Sigmoid colon (tissue), 7 donors: Measurements from ENCODE around the gene FRMD1. TPM values are rescaled to one million over a fixed set of nuclear protein-coding genes. Genes with fewer than 3 reads are reported as not detected.

Experiments used
- DNase-seq: peaks from one replicate; pipeline ENCODE4 v3.0.0-alpha.2; 2019
- H3K27ac ChIP-seq, 4 donors: fragments of 200-600 bp; sonication (generic); one replicate each; pipeline ENCODE4 v1.5.1; 2016 to 2019; ENCODE audit warnings: mild to moderate bottlenecking in 1 of 4
- H3K27me3 ChIP-seq, 3 donors: fragments of 200-600 bp; sonication (generic); one replicate each; pipeline ENCODE4 v1.5.1; 2019; ENCODE audit warnings: mild to moderate bottlenecking in 1 of 3
- H3K36me3 ChIP-seq, 4 donors: fragments of 200-600 bp; sonication (generic); one replicate each; pipeline ENCODE4 v1.5.1; 2016 to 2019
- H3K4me1 ChIP-seq, 4 donors: fragments of 200-600 bp; sonication (generic); one replicate each; pipeline ENCODE4 v1.5.1; 2017 to 2019
- H3K4me3 ChIP-seq, 4 donors: fragments of 200-600 bp; sonication (generic); one replicate each; pipeline ENCODE4 v1.5.1; 2017 to 2019; ENCODE audit warnings: mild to moderate bottlenecking in 2 of 4, moderate library complexity in 1 of 4
- H3K9me3 ChIP-seq, 4 donors: fragments of 200-600 bp in 3 of 4; sonication (generic) in 3 of 4; one replicate each; pipeline versions ENCODE4 v1.5.1 to v1.6.1; 2013 to 2019
- CTCF ChIP-seq, 4 experiments: fragments of 450-650 bp in 3 of 4; fragments of 200-600 bp in 1 of 4; IDR thresholded peaks; one replicate each; pipeline ENCODE4 v1.5.1; 2016 to 2019; ENCODE audit warnings: antibody characterized with exemption in 4 of 4, mild to moderate bottlenecking in 3 of 4, moderate library complexity in 2 of 4
- EP300 ChIP-seq, 4 donors: sonication (generic); formaldehyde crosslinking; IDR thresholded peaks; one replicate each; pipeline ENCODE4 v1.6.1; 2017; ENCODE audit warnings: antibody characterized with exemption in 4 of 4
- POLR2A ChIP-seq, 2 donors: fragments of 450-650 bp; IDR thresholded peaks; one replicate each; pipeline ENCODE4 v1.6.1; 2016; ENCODE audit warnings: antibody characterized with exemption in 2 of 2, mild to moderate bottlenecking in 2 of 2, moderate library complexity in 2 of 2
- POLR2AphosphoS5 ChIP-seq, 4 donors: sonication (generic); formaldehyde crosslinking; IDR thresholded peaks; one replicate each; pipeline ENCODE4 v1.6.1; 2017; ENCODE audit warnings: antibody characterized with exemption in 4 of 4
- WGBS, 2 donors: extraction: QIAGEN DNeasy Blood & Tissue Kit; methylation state at CpG; one replicate each; pipeline ENCODE4 v1.1.7; 2013; 5-methylcytosine and 5-hydroxymethylcytosine counted together
- intact Hi-C: fragments of 100-400 bp; cut with DNase I; formaldehyde crosslinking; loops from one replicate; pipeline ENCODE4 v1.15.1; 2023
- polyA plus RNA-seq, 3 donors: library from polyadenylated mRNA; stranded (reverse); fragments of 200-250 nt; gene quantifications; one replicate each; pipeline ENCODE4 v1.2.3, GENCODE V29; 2013
- total RNA-seq, 4 donors: library from RNA; depleted of rRNA; stranded (reverse); fragments of >200 nt; gene quantifications; one replicate each; pipeline ENCODE4 v1.1.0, GENCODE V29; 2016
- donor health status: healthy with polysubstance abuse.
- donor health status: Bipolar disorder and iron deficiency.
- donor health status: healthy.

FRMD1 gene
- total and polyA plus RNA-seq, 7 donors, result 0.36 to 12.0 (median 4.2) TPM; not detected in 2

DNA sequence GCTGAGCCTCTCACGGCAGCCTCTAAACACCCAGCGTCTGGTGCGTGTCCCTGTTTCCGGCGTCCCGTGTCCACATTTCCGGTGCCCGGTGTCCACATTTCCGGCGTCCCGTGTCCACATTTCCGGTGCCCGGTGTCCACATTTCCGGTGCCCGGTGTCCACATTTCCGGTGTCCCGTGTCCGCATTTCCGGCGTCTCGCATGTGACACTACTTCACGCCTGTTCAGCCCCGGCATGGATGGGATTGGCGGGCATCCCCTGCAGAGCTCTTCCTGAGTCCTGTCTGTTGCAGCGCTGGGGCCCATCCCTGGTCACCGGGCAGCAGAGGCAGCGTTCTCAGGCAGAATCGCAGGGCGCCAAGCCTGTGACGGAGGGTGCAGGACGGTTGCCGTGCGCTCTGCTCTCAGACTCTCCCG is 3.2 kb downstream of the FRMD1 start:
- DNase-seq, result no peak
- 90 to 92% methylated on average over 34 of the region's 34 CpGs for WGBS, 2 donors
- no peak for TF ChIP-seq EP300 (IDR thresholded peaks at IDR 0.05)
- TF ChIP-seq POLR2AphosphoS5 (IDR thresholded peaks at IDR 0.05), result no peak
- TF ChIP-seq CTCF (IDR thresholded peaks at IDR 0.05), result no peak
- no peak for TF ChIP-seq POLR2A (IDR thresholded peaks at IDR 0.05)
- Histone ChIP-seq H3K4me1 (no peaks in the 10 kb centered on the region), H3K36me3 (no peaks in the 10 kb centered on the region), H3K27me3 (no peaks in the 10 kb centered on the region), H3K9me3 (no peaks in the 10 kb centered on the region), H3K27ac (no peak overlapping the region), H3K4me3 (no peak overlapping the region)
- intact Hi-C loops, result no loop called here

DNA sequence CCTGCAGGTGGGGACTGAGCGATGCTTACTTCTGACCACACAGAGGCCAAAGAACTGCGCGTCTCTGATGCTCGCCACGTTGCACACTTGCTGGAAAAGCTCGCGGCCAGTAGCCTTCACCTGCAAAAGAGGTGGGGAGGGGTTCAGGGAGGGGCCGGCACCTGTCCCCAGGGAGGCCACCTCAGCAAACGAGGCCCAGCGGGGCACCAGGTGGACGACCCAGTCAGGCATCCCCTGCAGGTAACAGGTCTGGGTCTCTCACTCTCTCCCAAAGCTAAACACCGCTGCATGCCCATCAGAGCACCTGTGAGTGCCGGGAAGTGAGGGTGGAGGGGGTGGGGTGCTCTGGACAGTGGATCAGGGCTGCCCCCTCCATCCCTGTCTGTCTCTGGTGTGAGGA is 3.8 kb downstream of the FRMD1 start:
- no peaks in the 10 kb centered on the region for H3K9me3 ChIP-seq
- no peak overlapping the region for H3K4me3 ChIP-seq
- WGBS, 2 donors, result 92% methylated on average over 13 of the region's 13 CpGs
- DNase-seq, result no peak
- H3K27ac ChIP-seq, result no peak overlapping the region
- no peaks in the 10 kb centered on the region for H3K36me3 ChIP-seq
- no peaks in the 10 kb centered on the region for H3K4me1 ChIP-seq
- no peaks in the 10 kb centered on the region for H3K27me3 ChIP-seq
- no peak for TF ChIP-seq EP300 (IDR thresholded peaks at IDR 0.05)
- intact Hi-C loops, result no loop called here

- 84 to 86% methylated on average over 13 of the region's 13 CpGs for WGBS, 2 donors
- TF ChIP-seq POLR2AphosphoS5 (IDR thresholded peaks at IDR 0.05) (no peak), POLR2A (IDR thresholded peaks at IDR 0.05) (no peak), EP300 (IDR thresholded peaks at IDR 0.05) (no peak), CTCF (IDR thresholded peaks at IDR 0.05) (no peak)
- H3K36me3 ChIP-seq, result no peaks in the 10 kb centered on the region
- H3K4me1 ChIP-seq, result no peaks in the 10 kb centered on the region
- no peaks in the 10 kb centered on the region for H3K27me3 ChIP-seq
- H3K4me3 ChIP-seq, result no peak overlapping the region
- intact Hi-C loops, result no loop called here
- no peaks in the 10 kb centered on the region for H3K9me3 ChIP-seq
- no peak overlapping the region for H3K27ac ChIP-seq
- no peak for DNase-seq
Measured at GRCh38 chr6:168073937-168074730, 4.9 kb downstream of the FRMD1 start.

DNA sequence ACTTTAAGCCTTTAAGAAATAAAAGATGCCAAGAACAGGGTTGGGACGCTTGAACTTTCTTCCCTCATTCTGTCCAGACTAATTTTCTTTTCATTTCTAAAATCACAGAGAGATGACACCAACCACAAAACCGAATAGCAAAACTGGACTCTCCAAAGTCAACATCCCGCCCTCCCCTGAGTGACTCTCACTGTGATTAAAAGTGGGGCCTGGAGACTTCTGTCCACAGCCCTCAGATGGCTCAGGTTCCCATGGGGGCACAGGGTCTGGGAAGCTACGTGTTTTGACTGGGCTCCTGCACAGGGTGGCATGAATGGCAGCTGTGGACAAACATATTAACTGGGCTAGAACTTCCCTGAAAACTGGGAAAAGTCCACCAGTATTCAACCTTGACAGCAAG is 6.3 kb downstream of the FRMD1 start:
- DNase-seq, result no peak
- Histone ChIP-seq H3K36me3 (no peaks in the 10 kb centered on the region), H3K9me3 (no peaks in the 10 kb centered on the region), H3K4me1 (no peaks in the 10 kb centered on the region), H3K4me3 (no peak overlapping the region), H3K27me3 (no peaks in the 10 kb centered on the region), H3K27ac (no peak overlapping the region)
- no peak for TF ChIP-seq POLR2AphosphoS5 (IDR thresholded peaks at IDR 0.05)
- no peak for TF ChIP-seq CTCF (IDR thresholded peaks at IDR 0.05)
- no peak for TF ChIP-seq EP300 (IDR thresholded peaks at IDR 0.05)
- no peak for TF ChIP-seq POLR2A (IDR thresholded peaks at IDR 0.05)
- 78 to 86% methylated on average over 4 of the region's 4 CpGs for WGBS, 2 donors
- intact Hi-C loops, result no loop called here

DNA sequence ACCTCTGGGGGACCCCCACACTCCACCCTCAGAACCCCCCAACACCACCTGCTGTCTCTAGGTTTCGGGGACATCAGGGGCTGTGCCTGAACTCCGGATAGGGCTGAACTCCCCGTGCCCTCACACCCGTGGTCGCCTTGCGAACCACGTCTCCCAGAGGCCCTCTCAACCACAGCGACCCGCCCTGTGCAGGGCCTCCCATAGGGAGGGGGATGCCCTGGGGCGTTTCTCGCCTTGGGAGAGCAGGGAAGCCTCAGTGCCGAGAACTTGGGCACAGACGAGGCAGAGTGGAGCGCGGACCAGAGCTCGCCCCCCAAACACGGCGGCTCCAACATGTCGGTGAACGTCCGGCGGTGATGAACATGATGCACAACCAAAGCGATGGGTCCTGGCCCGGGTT is 6.8 kb downstream of the FRMD1 start:
- Histone ChIP-seq H3K4me3 (no peak overlapping the region), H3K27ac (no peak overlapping the region), H3K27me3 (no peaks in the 10 kb centered on the region), H3K36me3 (no peaks in the 10 kb centered on the region), H3K9me3 (no peaks in the 10 kb centered on the region), H3K4me1 (no peaks in the 10 kb centered on the region)
- TF ChIP-seq EP300 (IDR thresholded peaks at IDR 0.05), result no peak
- TF ChIP-seq POLR2A (IDR thresholded peaks at IDR 0.05), result no peak
- TF ChIP-seq POLR2AphosphoS5 (IDR thresholded peaks at IDR 0.05), result no peak
- no peak for TF ChIP-seq CTCF (IDR thresholded peaks at IDR 0.05)
- intact Hi-C loops, result no loop called here
- 88 to 94% methylated on average over 24 of the region's 24 CpGs for WGBS, 2 donors
- no peak for DNase-seq
